NCI-H1930 (cell line): ENCODE data around the gene NTRK2.

Source experiments
- DNase-seq, 2 experiments: peaks; one replicate each; lab custom pipeline; 2025; lab: John Stamatoyannopoulos, UW

Gene NTRK2

DNA sequence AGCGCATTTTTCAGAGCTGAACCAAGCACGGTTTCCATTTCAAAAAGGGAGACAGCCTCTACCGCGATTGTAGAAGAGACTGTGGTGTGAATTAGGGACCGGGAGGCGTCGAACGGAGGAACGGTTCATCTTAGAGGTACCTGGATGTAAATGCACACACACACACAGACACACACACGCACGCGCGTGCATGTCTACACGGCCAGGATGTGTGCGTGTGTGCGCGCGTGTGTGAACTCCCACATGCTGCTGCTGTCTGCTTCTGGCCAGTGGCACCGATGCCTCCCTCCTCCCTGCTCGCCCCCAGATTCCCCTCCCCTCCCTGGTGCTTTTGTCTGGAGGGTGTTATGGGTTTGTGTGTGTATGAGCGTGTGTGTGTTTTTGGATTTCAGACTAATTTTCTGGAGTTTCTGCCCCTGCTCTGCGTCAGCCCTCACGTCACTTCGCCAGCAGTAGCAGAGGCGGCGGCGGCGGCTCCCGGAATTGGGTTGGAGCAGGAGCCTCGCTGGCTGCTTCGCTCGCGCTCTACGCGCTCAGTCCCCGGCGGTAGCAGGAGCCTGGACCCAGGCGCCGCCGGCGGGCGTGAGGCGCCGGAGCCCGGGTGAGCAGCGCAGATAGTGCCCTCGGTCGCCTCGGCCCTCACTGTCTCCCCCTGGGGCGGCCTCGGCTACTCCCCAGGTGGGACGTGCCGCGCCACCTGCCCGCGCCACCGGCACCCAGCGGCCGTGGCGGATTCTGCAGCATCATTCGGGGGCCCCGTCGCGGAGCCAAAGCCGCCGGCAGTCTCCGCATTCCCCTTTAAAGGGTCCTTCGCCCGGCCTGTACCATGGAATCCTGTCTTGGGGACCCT lies at the start of gene NTRK2:
NTRK2 (plus strand) TSS at position 442 of the 850 bp plus-strand sequence. CDS start 1,020 bp downstream, outside the sequence.
- peak in 1 of 2 experiments; percentile 23 for DNase-seq

GRCh38 chr9:84620338-84620737 lies 49.2 kb upstream of the NTRK2 start:
- DNase-seq, result no peak

DNA sequence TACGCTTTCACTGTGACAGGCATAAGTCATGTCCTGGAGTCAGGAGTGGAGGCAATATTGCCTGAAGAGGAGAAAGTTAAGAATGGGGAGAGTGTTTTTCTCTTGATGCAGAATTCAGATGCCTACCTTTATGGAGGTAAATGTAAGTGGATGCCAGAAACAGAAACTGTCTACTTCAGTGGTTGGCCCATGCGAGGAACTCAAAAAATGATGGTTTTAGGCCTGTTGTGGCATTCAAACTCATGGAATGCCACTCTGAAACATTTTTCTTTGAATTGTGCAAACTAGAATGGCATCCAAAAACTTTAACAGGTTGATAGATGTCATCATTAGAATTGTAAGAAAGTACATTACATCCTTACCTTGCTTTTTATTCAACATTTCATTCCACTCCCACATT lies 47.7 kb upstream of the NTRK2 start:
- DNase-seq, result no peak

DNA sequence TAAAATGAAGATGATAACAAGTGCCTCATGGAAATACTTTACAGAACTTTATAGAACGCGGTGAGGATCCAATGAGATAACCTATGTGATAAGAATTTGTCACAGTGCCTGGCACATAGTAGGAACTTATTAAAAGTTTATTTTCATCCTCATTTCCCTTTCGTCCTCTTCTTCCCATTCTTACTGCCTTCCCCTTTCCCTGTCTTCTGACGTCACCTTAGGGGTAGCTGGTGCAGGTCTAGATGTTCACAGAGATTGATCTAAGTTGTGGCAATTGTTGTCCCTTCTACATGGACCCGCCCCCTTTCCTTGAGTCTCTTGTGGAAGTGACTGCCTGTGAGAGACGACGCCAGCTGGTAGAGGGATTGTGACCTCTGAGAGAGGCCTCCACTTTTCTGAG lies 46.5 kb upstream of the NTRK2 start:
- no peak for DNase-seq

GRCh38 chr9:84636436-84636835 lies 33.1 kb upstream of the NTRK2 start:
- no peak for DNase-seq

GRCh38 chr9:84642553-84643141 lies 26.9 kb upstream of the NTRK2 start:
- DNase-seq, result no peak

DNA sequence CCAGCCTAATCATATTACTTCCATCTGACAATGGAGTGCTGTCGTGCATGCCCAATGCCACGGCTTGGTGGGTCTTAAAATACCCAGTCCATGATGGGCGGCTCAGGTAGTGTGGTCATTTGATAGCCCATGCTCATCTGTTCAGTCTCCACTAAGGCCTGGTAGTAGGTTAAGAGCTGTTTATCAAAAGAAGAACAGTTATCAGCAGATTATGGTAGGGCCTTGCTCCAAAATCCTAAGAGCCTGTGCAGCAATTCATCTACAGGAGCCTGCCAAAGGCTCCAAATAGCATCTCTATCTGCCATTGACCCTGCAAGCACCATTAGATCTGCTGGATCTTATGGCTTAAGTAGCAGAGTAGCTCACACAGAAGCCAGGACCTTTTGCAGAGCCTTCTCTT lies 21.8 kb upstream of the NTRK2 start:
- no peak for DNase-seq

- DNase-seq, result no peak
Measured at GRCh38 chr9:84652496-84653120, 16.9 kb upstream of the NTRK2 start.

DNA sequence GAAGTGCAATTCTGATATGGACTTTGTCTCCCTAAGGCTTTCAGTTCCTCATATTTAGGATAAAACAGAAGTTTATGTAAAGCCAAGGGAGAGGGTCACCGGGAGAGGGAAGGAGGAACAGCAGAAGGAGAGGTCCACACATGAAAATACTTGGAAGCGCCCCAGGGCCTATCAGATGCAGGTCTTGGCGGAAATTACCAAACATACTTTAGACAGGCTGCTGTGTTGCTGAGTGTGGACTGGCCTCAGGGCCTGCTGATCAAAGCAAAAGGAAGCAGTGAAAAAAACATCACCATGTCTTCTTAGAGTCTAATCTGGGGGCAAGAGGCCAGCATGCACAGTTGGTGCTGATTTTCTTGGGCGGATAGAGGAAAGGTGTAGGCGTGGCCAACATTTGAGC lies 14.1 kb upstream of the NTRK2 start:
- no peak for DNase-seq

GRCh38 chr9:84659313-84659712 lies 10.2 kb upstream of the NTRK2 start:
- no peak for DNase-seq

GRCh38 chr9:84659773-84660172 lies 9.8 kb upstream of the NTRK2 start:
- no peak for DNase-seq

DNA sequence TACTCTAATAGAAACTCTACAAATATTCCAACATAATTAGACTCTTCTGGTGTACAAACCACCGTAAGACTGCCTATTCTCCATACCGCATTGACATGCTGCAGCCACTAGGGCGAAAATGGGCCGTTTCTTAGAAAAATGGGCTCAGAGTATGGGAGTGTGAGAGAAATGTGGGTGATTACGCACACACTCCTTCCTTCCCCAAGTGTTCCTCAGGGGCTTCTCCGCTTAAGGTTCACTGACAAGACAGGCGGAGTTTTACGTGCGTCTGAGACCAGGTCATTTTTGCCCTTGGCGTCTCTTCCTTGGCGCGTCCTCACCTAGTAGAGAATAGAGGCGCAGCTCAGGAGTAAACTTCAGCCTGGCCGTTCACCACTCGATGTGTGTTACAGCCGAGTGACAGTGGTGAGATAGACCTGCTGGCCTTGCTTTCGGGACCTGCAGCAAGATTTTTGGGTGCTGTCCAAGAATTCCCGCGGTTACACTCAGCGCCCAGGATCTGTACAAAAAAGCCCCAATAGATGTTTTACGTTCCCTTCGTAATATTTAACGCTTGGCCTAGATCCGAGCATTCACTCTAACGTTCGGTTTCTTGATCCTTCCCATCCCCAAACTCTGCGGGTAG lies 1.8 kb upstream of the NTRK2 start:
- peak; percentile 34 to 53 for DNase-seq

- peak; percentile 81 to 86 for DNase-seq
Measured at GRCh38 chr9:84668196-84669012, 1.1 kb upstream of the NTRK2 start.

DNA sequence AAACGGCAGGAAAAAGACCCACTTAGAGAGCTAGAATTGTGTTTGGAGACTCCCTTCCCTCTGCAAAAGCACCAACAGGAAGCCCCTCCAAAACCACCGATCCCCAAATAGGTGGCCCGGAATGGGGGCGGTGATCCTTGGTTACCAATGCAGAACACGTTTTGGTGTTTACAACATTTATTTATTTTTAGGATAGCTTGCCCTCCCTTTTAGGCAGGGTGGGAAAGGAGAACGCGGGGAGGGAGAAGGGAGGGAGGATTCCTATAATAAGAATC lies 579 bp upstream of the NTRK2 start:
- no peak for DNase-seq

DNA sequence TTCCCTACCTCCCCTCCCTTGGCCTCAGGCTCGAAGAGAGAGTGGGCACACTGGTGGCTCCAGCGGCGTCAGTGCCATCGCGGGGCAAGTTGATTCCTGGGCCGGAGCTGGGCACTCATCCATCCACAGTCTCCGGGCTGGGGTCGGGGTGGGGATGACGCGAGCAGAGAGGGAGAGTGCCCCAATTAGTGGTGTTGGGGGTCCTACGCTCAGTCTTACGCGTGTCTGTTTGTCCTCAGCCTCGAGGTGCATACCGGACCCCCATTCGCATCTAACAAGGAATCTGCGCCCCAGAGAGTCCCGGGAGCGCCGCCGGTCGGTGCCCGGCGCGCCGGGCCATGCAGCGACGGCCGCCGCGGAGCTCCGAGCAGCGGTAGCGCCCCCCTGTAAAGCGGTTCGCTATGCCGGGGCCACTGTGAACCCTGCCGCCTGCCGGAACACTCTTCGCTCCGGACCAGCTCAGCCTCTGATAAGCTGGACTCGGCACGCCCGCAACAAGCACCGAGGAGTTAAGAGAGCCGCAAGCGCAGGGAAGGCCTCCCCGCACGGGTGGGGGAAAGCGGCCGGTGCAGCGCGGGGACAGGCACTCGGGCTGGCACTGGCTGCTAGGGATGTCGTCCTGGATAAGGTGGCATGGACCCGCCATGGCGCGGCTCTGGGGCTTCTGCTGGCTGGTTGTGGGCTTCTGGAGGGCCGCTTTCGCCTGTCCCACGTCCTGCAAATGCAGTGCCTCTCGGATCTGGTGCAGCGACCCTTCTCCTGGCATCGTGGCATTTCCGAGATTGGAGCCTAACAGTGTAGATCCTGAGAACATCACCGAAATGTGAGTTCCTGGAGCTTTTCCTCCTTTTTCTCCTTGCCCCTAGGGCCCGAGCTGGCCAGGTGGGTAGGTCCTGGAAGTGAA lies 861 bp downstream of the NTRK2 start:
- peak; percentile 29 to 39 for DNase-seq

DNA sequence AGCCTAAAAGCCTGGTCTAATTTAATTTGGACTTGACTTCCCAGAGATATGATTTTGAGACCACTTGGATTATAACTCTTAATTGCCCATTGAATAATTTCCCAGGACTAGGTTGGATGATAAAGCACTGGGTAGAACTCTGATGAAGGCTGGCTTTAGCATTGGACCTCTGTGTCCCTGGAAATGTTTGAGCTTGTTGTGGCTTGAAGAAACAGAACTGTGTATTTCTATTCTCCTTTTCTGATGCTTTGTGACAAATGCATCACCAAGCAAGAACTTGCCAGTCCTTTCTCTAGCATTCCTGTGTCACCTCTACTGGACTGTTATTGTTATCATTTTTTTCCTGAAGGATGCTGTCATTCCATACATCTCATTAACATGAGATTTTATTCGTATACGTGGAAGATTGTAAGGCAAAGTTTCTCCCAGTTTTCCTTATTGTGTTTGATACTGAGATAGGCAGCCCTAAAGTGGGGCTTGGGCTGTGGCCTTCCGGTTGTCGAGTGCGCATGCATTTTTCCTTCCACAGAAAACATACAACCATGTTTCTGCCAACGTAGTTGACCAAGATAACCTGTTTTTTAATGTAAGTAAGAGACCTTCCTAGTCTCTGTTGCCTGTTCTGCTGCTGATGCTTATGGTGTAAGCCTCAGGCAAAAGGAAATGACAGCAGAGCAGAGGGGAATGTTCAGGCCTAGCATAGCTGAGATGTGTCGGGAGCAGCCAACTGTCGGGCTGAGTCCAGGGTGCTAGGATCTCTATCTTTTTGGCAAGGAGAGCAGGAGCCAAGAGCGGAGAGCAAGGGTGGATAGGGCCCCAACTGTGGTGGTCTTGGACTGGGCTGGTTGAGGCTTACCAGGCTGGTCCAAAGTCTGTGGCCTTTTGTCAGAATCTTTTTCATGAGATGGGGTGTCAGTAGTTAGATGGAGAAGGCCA lies 2.3 kb downstream of the NTRK2 start:
- DNase-seq, result no peak

GRCh38 chr9:84673806-84674205 lies 4.3 kb downstream of the NTRK2 start:
- DNase-seq, result no peak

- no peak for DNase-seq
Measured at GRCh38 chr9:84677080-84677479, 7.6 kb downstream of the NTRK2 start.

GRCh38 chr9:84679571-84679970 lies 10.0 kb downstream of the NTRK2 start:
- DNase-seq, result no peak
